Prostate gland (tissue), 2 donors: ENCODE data around the gene DDX28.

Source experiments
- POLR2A ChIP-seq: fragments of 450-650 bp; IDR thresholded peaks from one replicate; pipeline ENCODE4 v1.6.1; 2016; ENCODE audit warnings: antibody characterized with exemption, mild to moderate bottlenecking
- POLR2AphosphoS5 ChIP-seq: sonication (generic); formaldehyde crosslinking; IDR thresholded peaks from one replicate; pipeline ENCODE4 v1.6.1; 2017; ENCODE audit warnings: antibody characterized with exemption
- TF ChIP-seq, protein P1 (sequence below), 4 experiments: fragments of 200-600 bp in 2 of 4; fragments of 450-650 bp in 2 of 4; sonication (generic) in 2 of 4; IDR thresholded peaks; 1 replicate in 3 of 4; 2 replicates in 1 of 4; pipeline ENCODE4 v1.5.1; 2016 to 2019; ENCODE audit warnings: antibody characterized with exemption in 4 of 4, mild to moderate bottlenecking in 2 of 4, moderate library complexity in 2 of 4

DNA sequence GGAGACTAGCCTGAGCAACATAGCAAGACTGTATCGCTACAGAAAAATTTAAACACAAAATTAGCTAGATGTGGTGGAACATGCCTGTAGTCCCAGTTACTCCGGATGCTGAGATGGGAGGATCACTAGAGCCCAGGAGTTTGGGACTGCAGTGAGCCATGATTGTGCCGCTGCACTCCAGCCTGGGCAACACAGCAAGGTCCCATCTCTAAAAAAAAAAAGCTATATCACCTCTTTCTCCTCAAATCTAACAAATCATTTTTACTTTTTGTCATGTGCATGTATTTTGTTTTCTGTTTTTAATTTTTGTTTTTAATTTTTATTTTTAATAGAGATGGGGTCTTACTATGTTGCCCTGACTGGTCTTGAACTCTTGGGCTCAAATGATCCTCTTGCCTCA is 6.0 kb upstream of the DDX28 start:
- TF ChIP-seq, protein P1, sequence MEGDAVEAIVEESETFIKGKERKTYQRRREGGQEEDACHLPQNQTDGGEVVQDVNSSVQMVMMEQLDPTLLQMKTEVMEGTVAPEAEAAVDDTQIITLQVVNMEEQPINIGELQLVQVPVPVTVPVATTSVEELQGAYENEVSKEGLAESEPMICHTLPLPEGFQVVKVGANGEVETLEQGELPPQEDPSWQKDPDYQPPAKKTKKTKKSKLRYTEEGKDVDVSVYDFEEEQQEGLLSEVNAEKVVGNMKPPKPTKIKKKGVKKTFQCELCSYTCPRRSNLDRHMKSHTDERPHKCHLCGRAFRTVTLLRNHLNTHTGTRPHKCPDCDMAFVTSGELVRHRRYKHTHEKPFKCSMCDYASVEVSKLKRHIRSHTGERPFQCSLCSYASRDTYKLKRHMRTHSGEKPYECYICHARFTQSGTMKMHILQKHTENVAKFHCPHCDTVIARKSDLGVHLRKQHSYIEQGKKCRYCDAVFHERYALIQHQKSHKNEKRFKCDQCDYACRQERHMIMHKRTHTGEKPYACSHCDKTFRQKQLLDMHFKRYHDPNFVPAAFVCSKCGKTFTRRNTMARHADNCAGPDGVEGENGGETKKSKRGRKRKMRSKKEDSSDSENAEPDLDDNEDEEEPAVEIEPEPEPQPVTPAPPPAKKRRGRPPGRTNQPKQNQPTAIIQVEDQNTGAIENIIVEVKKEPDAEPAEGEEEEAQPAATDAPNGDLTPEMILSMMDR (IDR thresholded peaks at IDR 0.05): no peak
- TF ChIP-seq POLR2A (no peak), POLR2AphosphoS5 (no peak)
